K562 (cell line): Measurements from ENCODE around the gene MLST8. TPM values are rescaled to one million over a fixed set of nuclear protein-coding genes. Genes with fewer than 3 reads are reported as not detected.
A peak's percentile ranks its signal among the peaks of the same experiment; 100 is the strongest.

ENCODE experiments used
- CBX1 ChIP-seq: sonication (generic); IDR thresholded peaks from 2 replicates; pipeline ENCODE4 v1.6.1; 2016; ENCODE audit warnings: antibody characterized with exemption, low read depth, mild to moderate bottlenecking
- CHCHD3 ChIP-seq: fragments of 250-450 bp; sonication (Bioruptor Pico); IDR thresholded peaks from 2 replicates; pipeline ENCODE4 v2.1.2; 2022; ENCODE audit warnings: mild to moderate bottlenecking
- DEAF1 ChIP-seq: fragments of 450-650 bp; formaldehyde crosslinking; IDR thresholded peaks from 2 replicates; pipeline ENCODE4 v1.4.0; 2020; ENCODE audit warnings: mild to moderate bottlenecking, moderate library complexity
- EHMT2 ChIP-seq: fragments of 450-650 bp; IDR thresholded peaks from 2 replicates; pipeline ENCODE4 v1.6.1; 2018; ENCODE audit warnings: antibody characterized with exemption
- FIP1L1 ChIP-seq: fragments of 200-400 bp; formaldehyde crosslinking; IDR thresholded peaks from 2 replicates; pipeline ENCODE4 v1.6.1; 2018; ENCODE audit warnings: mild to moderate bottlenecking, low read depth, low read length; ENCODE audit not compliant: poor library complexity, severe bottlenecking
- GATAD2A ChIP-seq: fragments of 450-650 bp; IDR thresholded peaks from 2 replicates; pipeline ENCODE4 v1.6.1; 2017
- HLTF ChIP-seq: fragments of 450-650 bp; IDR thresholded peaks from 2 replicates; pipeline ENCODE4 v1.6.1; 2016
- IRF2 ChIP-seq: sonication (generic); formaldehyde crosslinking; IDR thresholded peaks from 2 replicates; pipeline ENCODE4 v1.8.1; 2022; ENCODE audit warnings: mild to moderate bottlenecking, missing genetic modification reagents
- KDM1A ChIP-seq, 2 experiments: fragments of 450-650 bp; IDR thresholded peaks; 2 replicates each; pipeline ENCODE4 v1.6.1; 2016; ENCODE audit warnings: mild to moderate bottlenecking in 2 of 2
- KDM5B ChIP-seq: fragments of 200-600 bp; sonication (generic); IDR thresholded peaks from 2 replicates; pipeline ENCODE4 v1.6.1; 2012; ENCODE audit warnings: low read depth, mild to moderate bottlenecking, moderate library complexity, low read length, control low read depth, inconsistent platforms; ENCODE audit not compliant: insufficient replicate concordance
- MIER1 ChIP-seq: fragments of 450-650 bp; IDR thresholded peaks from 2 replicates; pipeline ENCODE4 v1.6.1; 2016; ENCODE audit warnings: antibody characterized with exemption, mild to moderate bottlenecking, low read depth
- MYC ChIP-seq, 2 experiments: fragments of 250-450 bp in 1 of 2; sonication (Bioruptor Pico) in 1 of 2; IDR thresholded peaks; 2 replicates each; pipeline versions ENCODE4 v1.5.1 to v1.6.1; 2012 to 2021; ENCODE audit warnings: low read depth in 2 of 2, borderline replicate concordance in 1 of 2, improper control_type of control experiment in 1 of 2, low read length in 1 of 2, mild to moderate bottlenecking in 1 of 2, moderate library complexity in 1 of 2
- NELFE ChIP-seq: IDR thresholded peaks from 2 replicates; pipeline ENCODE4 v1.6.1; 2011; ENCODE audit warnings: mild to moderate bottlenecking; ENCODE audit not compliant: insufficient read depth, insufficient read length
- PHF8 ChIP-seq: fragments of 200-600 bp; sonication (generic); IDR thresholded peaks from 2 replicates; pipeline ENCODE4 v1.6.1; 2012; ENCODE audit warnings: mixed run types, mild to moderate bottlenecking, inconsistent platforms, low read length, moderate library complexity, borderline replicate concordance
- STAT5B ChIP-seq: fragments of 250-450 bp; sonication (Bioruptor Pico); IDR thresholded peaks from 2 replicates; pipeline ENCODE4 v1.8.0; 2021; ENCODE audit warnings: mild to moderate bottlenecking, inconsistent platforms
- TCF7 ChIP-seq: sonication (generic); IDR thresholded peaks from 2 replicates; pipeline ENCODE4 v1.6.1; 2016; ENCODE audit warnings: antibody characterized with exemption, borderline replicate concordance
- THRA ChIP-seq: fragments of 450-650 bp; IDR thresholded peaks from 2 replicates; pipeline ENCODE4 v1.6.1; 2017; ENCODE audit warnings: mild to moderate bottlenecking, moderate library complexity
- ZNF184 ChIP-seq: sonication (generic); formaldehyde crosslinking; IDR thresholded peaks from 2 replicates; pipeline ENCODE4 v1.5.0; 2020; ENCODE audit warnings: missing genetic modification reagents
- ZNF282 ChIP-seq: sonication (generic); formaldehyde crosslinking; IDR thresholded peaks from 2 replicates; pipeline ENCODE4 v1.8.1; 2023; ENCODE audit warnings: missing genetic modification reagents
- ZNF431 ChIP-seq: sonication (generic); formaldehyde crosslinking; IDR thresholded peaks from 2 replicates; pipeline ENCODE4 v1.8.0; 2022; ENCODE audit warnings: mild to moderate bottlenecking, missing genetic modification reagents
- polyA plus RNA-seq, 8 experiments: library from polyadenylated mRNA; depleted of rRNA in 4 of 8; stranded (reverse) in 5 of 8; unstranded in 3 of 8; fragments of >200 nt; fragmentation: Nextera tagmentation in 2 of 8; fragmentation: Illumina TruSeq in 1 of 8; extraction: Ambion mirVana in 2 of 8; extraction: Trizol in 1 of 8; gene quantifications; 2 replicates each; pipeline versions ENCODE4 v1.2.1 to v1.2.3, GENCODE V29; 2011 to 2014; ENCODE audit warnings: inconsistent platforms in 1 of 8, missing spikeins in 1 of 8
- total RNA-seq, 7 experiments: library from RNA; depleted of rRNA in 6 of 7; stranded (reverse); fragments of >200 nt in 6 of 7; fragmentation: Illumina TruSeq in 2 of 7; extraction: Trizol in 2 of 7; gene quantifications; 2 replicates each; pipeline versions ENCODE4 v1.2.1 to v1.2.3, GENCODE V29; 2011 to 2021; ENCODE audit warnings: low replicate concordance in 1 of 7
- TF ChIP-seq, protein P1 (sequence below): fragments of 450-650 bp; IDR thresholded peaks from 2 replicates; pipeline ENCODE4 v1.6.1; 2016; ENCODE audit warnings: low read depth, mild to moderate bottlenecking, moderate library complexity

The MLST8 gene
- total and polyA plus RNA-seq, 9 of the 15 experiments (the other 6 are each of a cell fraction or from before 2014, with no cell fraction given), result 1.5 to 116 (median 43.3) TPM

DNA sequence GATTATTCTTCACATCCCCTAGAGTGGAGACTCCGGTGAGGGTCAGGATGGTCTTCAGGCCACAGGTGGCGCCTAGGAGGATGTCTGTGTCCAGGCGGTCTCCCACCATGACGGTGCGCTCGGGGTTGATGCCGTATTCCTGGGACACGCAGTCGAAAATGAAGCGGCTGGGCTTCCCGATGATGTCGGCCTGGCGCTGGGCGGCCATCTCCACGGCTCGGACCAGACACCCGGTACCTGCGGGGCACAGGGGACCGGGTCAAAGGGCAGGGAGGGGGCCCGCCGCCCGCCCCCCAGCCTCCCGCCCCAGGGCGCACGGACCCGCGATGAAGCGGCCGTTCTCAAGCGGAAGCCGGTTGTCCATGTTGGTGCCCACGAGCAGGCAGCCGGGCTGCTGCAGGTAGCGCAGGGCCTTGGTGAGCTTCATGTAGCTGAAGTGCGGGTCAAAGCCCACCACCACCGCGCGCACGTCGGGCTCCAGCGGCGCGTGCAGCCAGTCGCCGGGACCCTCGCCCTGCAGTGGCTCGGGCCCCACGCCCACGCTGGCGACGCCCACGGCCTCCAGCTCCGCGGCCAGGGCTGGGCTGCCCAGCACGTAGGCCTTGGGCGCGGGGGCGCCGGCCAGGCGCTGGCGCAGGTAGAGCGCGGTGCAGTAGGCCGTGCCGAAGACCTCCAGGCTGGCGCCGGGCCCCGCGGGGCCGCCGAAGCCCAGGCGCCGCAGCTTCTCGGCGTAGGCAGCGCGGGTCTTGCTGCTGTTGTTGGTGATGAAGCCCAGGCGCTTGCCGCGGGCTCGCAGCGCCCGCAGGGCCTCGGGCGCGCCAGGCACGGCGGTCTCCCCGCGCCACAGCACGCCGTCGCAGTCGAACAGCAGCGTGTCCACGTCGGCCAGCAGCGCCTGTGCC, 8.8 kb downstream of the MLST8 start (continued):
- TF ChIP-seq MIER1 (no peak), GATAD2A (no peak), TCF7 (no peak), FIP1L1 (peak; percentile 70), NELFE (no peak), IRF2 (CRISPR knock-in tag) (peak; percentile 22; the same call in 1 of the 2 replicates), CHCHD3 (CRISPR knock-in tag) (no peak), HLTF (no peak), ZNF184 (CRISPR knock-in tag) (no peak), ZNF282 (peak; percentile 87), KDM5B (no peak), DEAF1 (CRISPR knock-in tag) (no peak), STAT5B (CRISPR knock-in tag) (no peak), CBX1 (no peak), THRA (no peak), EHMT2 (no peak), MYC (IDR thresholded peaks at IDR 0.05; ENCODE audit: low read depth, low read length) (no peak), MYC (CRISPR knock-in tag; IDR thresholded peaks at IDR 0.05; ENCODE audit: borderline replicate concordance, low read depth) (no peak), KDM1A (IDR thresholded peaks at IDR 0.05) (no peak), PHF8 (peak; percentile 61; the same call in 1 of the 2 replicates), ZNF431 (CRISPR knock-in tag) (0 out of 2 replicates have a peak, but pooled peaks have one; percentile 65)
- TF ChIP-seq, protein P1, sequence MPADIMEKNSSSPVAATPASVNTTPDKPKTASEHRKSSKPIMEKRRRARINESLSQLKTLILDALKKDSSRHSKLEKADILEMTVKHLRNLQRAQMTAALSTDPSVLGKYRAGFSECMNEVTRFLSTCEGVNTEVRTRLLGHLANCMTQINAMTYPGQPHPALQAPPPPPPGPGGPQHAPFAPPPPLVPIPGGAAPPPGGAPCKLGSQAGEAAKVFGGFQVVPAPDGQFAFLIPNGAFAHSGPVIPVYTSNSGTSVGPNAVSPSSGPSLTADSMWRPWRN, result no peak
